C4-2B (cell line): ENCODE results near the gene BTBD16.

ENCODE experiments used
- CTCF ChIP-seq: fragments of 450-650 bp; conservative IDR thresholded peaks from 2 replicates; pipeline ENCODE4 v1.5.1; 2017; ENCODE audit warnings: mild to moderate bottlenecking
- ZFX ChIP-seq: fragments of 450-650 bp; IDR thresholded peaks from 2 replicates; pipeline ENCODE4 v1.6.1; 2017

- TF ChIP-seq CTCF, result no peak
- TF ChIP-seq ZFX, result no peak
These were observed 11.8 kb downstream of the BTBD16 start for GRCh38 chr10:122282909-122283308.
